ENCODE results near the gene DNAAF1.

- TF ChIP-seq CTCF (IDR thresholded peaks at IDR 0.05) (no peak), POLR2A (IDR thresholded peaks at IDR 0.05) (no peak), EP300 (IDR thresholded peaks at IDR 0.05) (no peak)
Observed at GRCh38 chr16:84107921-84108320, 37.2 kb upstream of the DNAAF1 start.

Measured in tibial nerve (tissue), 4 donors.